ENCODE measurements around the gene CHI3L1.

DNA sequence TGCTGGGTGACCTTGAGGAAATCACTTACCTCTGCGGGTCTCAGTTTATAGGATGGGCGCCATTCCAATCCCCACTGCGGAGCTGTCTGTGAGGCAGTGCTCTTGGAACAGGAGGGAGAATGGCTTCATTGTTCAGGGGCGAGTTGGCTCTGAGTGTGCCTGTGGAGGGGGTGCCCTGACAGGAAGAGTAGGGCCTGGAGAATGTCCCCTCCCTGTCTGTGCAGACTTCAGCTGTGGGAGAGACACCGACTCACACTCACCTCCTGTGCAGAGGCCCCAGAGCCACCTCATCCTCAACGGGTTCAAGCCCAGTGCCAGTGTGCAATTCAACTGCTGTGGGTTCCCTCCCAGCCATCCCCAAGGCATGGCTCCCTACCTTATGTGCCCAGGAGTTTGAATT lies 41.8 kb downstream of the CHI3L1 start:
- TF ChIP-seq, protein P1, sequence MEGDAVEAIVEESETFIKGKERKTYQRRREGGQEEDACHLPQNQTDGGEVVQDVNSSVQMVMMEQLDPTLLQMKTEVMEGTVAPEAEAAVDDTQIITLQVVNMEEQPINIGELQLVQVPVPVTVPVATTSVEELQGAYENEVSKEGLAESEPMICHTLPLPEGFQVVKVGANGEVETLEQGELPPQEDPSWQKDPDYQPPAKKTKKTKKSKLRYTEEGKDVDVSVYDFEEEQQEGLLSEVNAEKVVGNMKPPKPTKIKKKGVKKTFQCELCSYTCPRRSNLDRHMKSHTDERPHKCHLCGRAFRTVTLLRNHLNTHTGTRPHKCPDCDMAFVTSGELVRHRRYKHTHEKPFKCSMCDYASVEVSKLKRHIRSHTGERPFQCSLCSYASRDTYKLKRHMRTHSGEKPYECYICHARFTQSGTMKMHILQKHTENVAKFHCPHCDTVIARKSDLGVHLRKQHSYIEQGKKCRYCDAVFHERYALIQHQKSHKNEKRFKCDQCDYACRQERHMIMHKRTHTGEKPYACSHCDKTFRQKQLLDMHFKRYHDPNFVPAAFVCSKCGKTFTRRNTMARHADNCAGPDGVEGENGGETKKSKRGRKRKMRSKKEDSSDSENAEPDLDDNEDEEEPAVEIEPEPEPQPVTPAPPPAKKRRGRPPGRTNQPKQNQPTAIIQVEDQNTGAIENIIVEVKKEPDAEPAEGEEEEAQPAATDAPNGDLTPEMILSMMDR (IDR thresholded peaks at IDR 0.05) = no peak
- no peak for TF ChIP-seq POLR2A (IDR thresholded peaks at IDR 0.05)
